GM12874 (cell line): ENCODE data around the gene UBASH3B.

ENCODE experiments used
- CTCF ChIP-seq: IDR thresholded peaks from 2 replicates; pipeline ENCODE4 v1.5.1; 2011; ENCODE audit warnings: low read depth, mild to moderate bottlenecking, control low read depth, low read length, moderate library complexity; ENCODE audit not compliant: insufficient read depth

Gene UBASH3B

DNA sequence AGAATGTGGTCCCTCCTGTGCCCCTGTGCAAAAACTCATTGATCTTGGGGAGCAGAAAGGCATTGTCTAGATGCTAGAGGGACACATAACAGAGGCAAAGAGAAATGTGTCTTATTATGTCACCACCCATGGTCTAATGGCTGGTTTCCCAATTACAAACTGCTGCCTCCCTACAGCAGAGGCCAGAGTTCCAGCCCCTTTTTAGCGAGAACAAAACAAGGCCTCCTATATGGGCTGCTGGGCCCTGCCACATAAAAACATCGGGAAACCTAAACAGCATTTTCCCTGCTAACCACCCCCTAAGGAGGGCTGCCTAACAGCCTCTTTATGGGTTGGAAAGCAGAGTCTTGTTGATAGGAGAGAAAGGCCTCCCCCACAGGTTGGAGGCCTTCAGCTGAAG, 107.6 kb downstream of the UBASH3B start:
- TF ChIP-seq CTCF = no peak

- TF ChIP-seq CTCF = no peak
Measured at GRCh38 chr11:122764371-122765090, 109.0 kb downstream of the UBASH3B start.

DNA sequence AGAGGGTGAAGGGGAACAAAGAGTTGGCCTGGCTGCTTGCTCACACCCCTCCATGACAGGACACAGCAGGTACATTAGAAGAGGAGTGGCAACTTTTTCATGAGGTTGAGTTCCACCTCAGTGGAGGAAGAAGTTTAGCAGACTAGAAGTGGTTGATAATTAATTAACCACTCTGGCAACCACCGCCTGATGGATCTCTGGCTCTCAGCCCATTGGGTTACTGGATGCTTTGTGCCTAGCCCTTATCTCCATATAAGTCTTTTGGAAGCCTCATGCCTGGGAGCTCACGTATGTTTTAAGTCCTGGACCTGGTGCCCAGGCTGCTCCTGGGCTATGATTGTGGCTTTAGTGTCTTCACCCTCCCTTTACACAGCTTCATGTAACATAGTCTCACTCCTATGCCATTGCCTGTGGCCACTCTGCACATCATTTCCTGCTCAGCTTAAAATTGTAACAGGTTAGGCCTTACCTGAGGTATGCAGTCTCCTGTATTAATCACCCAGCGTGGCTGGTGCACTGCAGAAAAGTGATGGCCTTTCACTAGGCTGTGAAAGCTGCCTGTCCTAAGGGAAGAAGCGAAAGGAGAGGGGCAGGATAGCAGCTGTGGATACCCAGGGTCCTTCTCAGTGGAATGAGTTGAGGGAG, 110.1 kb downstream of the UBASH3B start:
- no peak for TF ChIP-seq CTCF

DNA sequence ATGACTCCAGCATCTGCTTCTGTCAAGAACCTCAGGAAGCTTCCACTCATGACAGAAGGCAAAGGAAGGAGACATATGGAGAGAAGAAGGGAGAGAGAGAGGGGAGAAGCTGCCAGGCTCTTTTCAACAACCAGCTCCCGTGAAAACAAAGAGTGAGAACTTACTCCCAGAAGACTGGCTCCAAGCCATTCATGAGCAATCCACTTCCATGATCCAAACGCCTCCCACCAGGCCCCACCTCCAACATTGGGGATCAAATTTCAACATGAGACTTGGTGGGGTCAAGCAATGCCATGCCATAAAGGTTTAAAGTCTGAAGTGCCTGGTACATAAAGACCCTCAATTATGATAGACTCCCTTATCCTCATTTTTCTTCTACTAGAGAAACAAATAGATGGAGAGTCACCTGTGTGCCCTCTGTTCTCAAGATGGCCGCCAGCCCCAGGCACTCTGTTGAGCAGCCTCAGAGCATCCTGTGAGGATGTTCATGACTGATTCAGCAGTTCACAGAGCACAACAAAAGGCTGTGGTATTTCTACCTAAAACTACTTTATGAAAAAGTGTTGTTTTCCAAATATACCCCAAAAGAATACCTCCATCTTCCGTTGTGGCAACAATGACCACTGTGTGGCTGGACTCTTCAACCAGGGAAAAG, 113.7 kb downstream of the UBASH3B start:
- no peak for TF ChIP-seq CTCF

DNA sequence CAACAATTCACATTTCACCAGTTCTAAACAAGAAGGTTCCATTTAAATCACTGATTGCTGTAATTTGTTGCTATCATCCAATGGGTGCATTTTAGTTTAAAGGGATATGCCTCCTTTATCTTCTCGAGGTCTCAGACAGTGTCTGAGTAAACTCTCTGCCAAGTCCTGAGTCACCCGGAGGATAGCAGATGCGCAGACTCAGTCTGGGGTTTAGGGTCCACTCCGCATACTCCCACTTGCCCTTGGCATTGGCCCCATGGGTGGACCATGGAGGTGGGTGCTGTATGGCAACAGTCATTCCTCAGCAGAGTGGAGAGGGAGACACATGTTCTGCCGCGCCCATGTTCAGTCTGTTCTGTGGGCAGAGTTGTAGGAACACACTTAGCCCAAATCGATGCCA, 117.4 kb downstream of the UBASH3B start:
- no peak for TF ChIP-seq CTCF

- no peak for TF ChIP-seq CTCF
Measured at GRCh38 chr11:122773781-122774266, 118.3 kb downstream of the UBASH3B start.

- TF ChIP-seq CTCF = no peak
Measured at GRCh38 chr11:122775675-122776271, 120.3 kb downstream of the UBASH3B start.
